K562 (cell line): ENCODE data around the gene KLHL22. TPM values are rescaled to one million over a fixed set of nuclear protein-coding genes. Genes with fewer than 3 reads are reported as not detected.

Experiments used
- CSDE1 ChIP-seq, 2 experiments: fragments of 450-650 bp; IDR thresholded peaks; 2 replicates each; pipeline ENCODE4 v1.6.1; 2016; ENCODE audit warnings: mild to moderate bottlenecking in 1 of 2
- ETV5 ChIP-seq: sonication (generic); formaldehyde crosslinking; IDR thresholded peaks from 2 replicates; pipeline ENCODE4 v1.4.0; 2020; ENCODE audit warnings: low read depth, mild to moderate bottlenecking, missing genetic modification reagents
- NFYB ChIP-seq: IDR thresholded peaks from 2 replicates; pipeline ENCODE4 v1.6.1; 2011; ENCODE audit warnings: mild to moderate bottlenecking, moderate library complexity; ENCODE audit not compliant: insufficient read length; ENCODE audit errors: extremely low read depth
- POLR2G ChIP-seq: fragments of 200-400 bp; formaldehyde crosslinking; IDR thresholded peaks from 2 replicates; pipeline ENCODE4 v1.6.1; 2017; ENCODE audit warnings: low read depth, mild to moderate bottlenecking, antibody characterized with exemption, low read length, moderate library complexity
- PRMT5 ChIP-seq: sonication (generic); formaldehyde crosslinking; IDR thresholded peaks from 2 replicates; pipeline ENCODE4 v1.5.0; 2020; ENCODE audit warnings: missing genetic modification reagents
- STAG1 ChIP-seq: sonication (generic); formaldehyde crosslinking; IDR thresholded peaks from 2 replicates; pipeline ENCODE4 v1.5.0; 2020; ENCODE audit warnings: missing genetic modification reagents, borderline replicate concordance
- ZFPM2 ChIP-seq: fragments of 250-450 bp; sonication (Bioruptor Pico); IDR thresholded peaks from 2 replicates; pipeline ENCODE4 v1.5.1; 2022; ENCODE audit warnings: mild to moderate bottlenecking
- ZKSCAN1 ChIP-seq: fragments of 150-350 bp; IDR thresholded peaks from 2 replicates; pipeline ENCODE4 v1.6.1; 2016; ENCODE audit warnings: low read depth, low read length
- ZNF12 ChIP-seq: sonication (generic); formaldehyde crosslinking; IDR thresholded peaks from 2 replicates; pipeline ENCODE4 v1.4.0; 2020; ENCODE audit warnings: mild to moderate bottlenecking, missing genetic modification reagents
- ZNF143 ChIP-seq: sonication (generic); formaldehyde crosslinking; IDR thresholded peaks from 2 replicates; pipeline ENCODE4 v1.9.0; 2022; ENCODE audit warnings: mild to moderate bottlenecking, missing genetic modification reagents
- ZNF263 ChIP-seq: sonication (generic); formaldehyde crosslinking; IDR thresholded peaks from 2 replicates; pipeline ENCODE4 v1.8.0; 2022; ENCODE audit warnings: mild to moderate bottlenecking, missing genetic modification reagents, borderline replicate concordance
- polyA plus RNA-seq, 8 experiments: library from polyadenylated mRNA; depleted of rRNA in 4 of 8; stranded (reverse) in 5 of 8; unstranded in 3 of 8; fragments of >200 nt; fragmentation: Nextera tagmentation in 2 of 8; fragmentation: Illumina TruSeq in 1 of 8; extraction: Ambion mirVana in 2 of 8; extraction: Trizol in 1 of 8; gene quantifications; 2 replicates each; pipeline versions ENCODE4 v1.2.1 to v1.2.3, GENCODE V29; 2011 to 2014; ENCODE audit warnings: inconsistent platforms in 1 of 8, missing spikeins in 1 of 8
- total RNA-seq, 7 experiments: library from RNA; depleted of rRNA in 6 of 7; stranded (reverse); fragments of >200 nt in 6 of 7; fragmentation: Illumina TruSeq in 2 of 7; extraction: Trizol in 2 of 7; gene quantifications; 2 replicates each; pipeline versions ENCODE4 v1.2.1 to v1.2.3, GENCODE V29; 2011 to 2021; ENCODE audit warnings: low replicate concordance in 1 of 7
- TF ChIP-seq, protein P1 (sequence below): sonication (generic); formaldehyde crosslinking; IDR thresholded peaks from 2 replicates; pipeline ENCODE4 v1.8.0; 2022; ENCODE audit warnings: missing genetic modification reagents, mild to moderate bottlenecking, moderate library complexity, borderline replicate concordance
- TF ChIP-seq, protein P2 (sequence below): sonication (generic); formaldehyde crosslinking; IDR thresholded peaks from 2 replicates; pipeline ENCODE4 v1.8.1; 2023; ENCODE audit warnings: mild to moderate bottlenecking, missing genetic modification reagents
- TF ChIP-seq, protein P3 (sequence below): sonication (generic); formaldehyde crosslinking; IDR thresholded peaks from 2 replicates; pipeline ENCODE4 v1.8.0; 2022; ENCODE audit warnings: mild to moderate bottlenecking, missing genetic modification reagents
- TF ChIP-seq, protein P4 (sequence below): conservative IDR thresholded peaks from 2 replicates; pipeline ENCODE4 v1.6.1; 2011; ENCODE audit warnings: low read depth, mild to moderate bottlenecking, low read length; ENCODE audit not compliant: control insufficient read depth
- TF ChIP-seq, protein P5 (sequence below), 3 experiments: IDR thresholded peaks in 2 of 3; conservative IDR thresholded peaks in 1 of 3; 2 replicates each; pipeline ENCODE4 v1.5.1; 2011 to 2012; ENCODE audit warnings: low read length in 3 of 3, mild to moderate bottlenecking in 3 of 3, control low read depth in 2 of 3, improper control_type of control experiment in 1 of 3, inconsistent platforms in 1 of 3, low read depth in 1 of 3, mixed read lengths in 1 of 3, moderate library complexity in 1 of 3; ENCODE audit not compliant: insufficient read depth in 2 of 3
- TF ChIP-seq, protein P6 (sequence below), 3 experiments: fragments of 200-800 bp in 1 of 3; sonication (Bioruptor generic) in 1 of 3; sonication (generic) in 1 of 3; formaldehyde crosslinking in 1 of 3; IDR thresholded peaks; 2 replicates each; pipeline versions ENCODE4 v1.6.1 to v1.8.0; 2016 to 2022; ENCODE audit warnings: mild to moderate bottlenecking in 2 of 3, missing compliant biosample characterization in 2 of 3, missing genetic modification characterization in 2 of 3, missing genetic modification reagents in 1 of 3

The KLHL22 gene
- total and polyA plus RNA-seq, 9 of the 15 experiments (the other 6 are each of a cell fraction or from before 2014, with no cell fraction given), result 1.3 to 25.6 (median 15.2) TPM

DNA sequence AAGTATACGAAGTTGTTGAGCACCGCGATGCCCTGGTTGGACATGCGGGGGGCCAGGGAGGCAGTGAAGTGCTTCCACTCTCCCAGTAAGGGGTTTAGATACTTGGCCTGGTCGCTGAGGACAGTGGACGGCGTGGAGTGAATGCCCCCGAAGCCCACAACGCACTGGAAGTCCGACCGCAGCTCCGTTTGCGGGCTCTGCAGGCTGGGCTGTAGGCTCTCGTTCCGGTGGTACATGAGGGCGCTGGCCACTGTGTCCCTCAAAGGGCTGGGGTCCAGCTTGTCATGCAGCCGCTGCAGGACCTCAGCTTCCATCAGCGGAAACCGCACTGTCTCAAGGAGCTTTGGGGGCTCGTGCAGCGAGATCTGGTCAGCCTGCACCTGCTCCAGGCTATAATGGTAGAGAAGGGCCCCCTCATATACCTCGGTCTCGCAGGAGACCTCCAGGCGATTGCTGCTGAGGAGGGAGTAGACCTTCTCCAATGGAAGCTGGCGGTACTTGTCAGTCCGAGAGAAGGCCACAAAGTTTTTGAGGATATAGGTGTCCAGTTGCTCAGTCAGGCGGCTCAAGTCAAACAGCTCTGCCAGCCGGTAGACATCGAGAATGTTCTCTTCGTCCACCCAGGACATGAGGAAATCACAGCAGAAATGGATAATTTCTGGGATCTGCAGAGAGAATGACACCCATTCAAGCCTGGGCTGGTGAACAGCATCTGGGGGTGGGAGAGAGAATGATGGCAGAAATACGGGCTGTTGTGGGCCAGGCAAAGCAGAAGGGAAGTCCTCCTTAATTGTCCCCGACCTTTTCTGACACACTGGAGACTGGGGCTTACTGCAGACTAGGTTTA is 30.5 kb downstream of the KLHL22 start (continued):
- TF ChIP-seq, protein P1, sequence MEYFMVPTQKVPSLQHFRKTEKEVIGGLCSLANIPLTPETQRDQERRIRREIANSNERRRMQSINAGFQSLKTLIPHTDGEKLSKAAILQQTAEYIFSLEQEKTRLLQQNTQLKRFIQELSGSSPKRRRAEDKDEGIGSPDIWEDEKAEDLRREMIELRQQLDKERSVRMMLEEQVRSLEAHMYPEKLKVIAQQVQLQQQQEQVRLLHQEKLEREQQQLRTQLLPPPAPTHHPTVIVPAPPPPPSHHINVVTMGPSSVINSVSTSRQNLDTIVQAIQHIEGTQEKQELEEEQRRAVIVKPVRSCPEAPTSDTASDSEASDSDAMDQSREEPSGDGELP (CRISPR knock-in tag), result 0 out of 2 replicates have a peak, but pooled peaks have one; percentile 7
- TF ChIP-seq, protein P2, sequence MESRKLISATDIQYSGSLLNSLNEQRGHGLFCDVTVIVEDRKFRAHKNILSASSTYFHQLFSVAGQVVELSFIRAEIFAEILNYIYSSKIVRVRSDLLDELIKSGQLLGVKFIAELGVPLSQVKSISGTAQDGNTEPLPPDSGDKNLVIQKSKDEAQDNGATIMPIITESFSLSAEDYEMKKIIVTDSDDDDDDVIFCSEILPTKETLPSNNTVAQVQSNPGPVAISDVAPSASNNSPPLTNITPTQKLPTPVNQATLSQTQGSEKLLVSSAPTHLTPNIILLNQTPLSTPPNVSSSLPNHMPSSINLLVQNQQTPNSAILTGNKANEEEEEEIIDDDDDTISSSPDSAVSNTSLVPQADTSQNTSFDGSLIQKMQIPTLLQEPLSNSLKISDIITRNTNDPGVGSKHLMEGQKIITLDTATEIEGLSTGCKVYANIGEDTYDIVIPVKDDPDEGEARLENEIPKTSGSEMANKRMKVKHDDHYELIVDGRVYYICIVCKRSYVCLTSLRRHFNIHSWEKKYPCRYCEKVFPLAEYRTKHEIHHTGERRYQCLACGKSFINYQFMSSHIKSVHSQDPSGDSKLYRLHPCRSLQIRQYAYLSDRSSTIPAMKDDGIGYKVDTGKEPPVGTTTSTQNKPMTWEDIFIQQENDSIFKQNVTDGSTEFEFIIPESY (CRISPR knock-in tag), result 0 out of 2 replicates have a peak, but pooled peaks have one; percentile 1
- TF ChIP-seq POLR2G (peak; percentile 67), PRMT5 (CRISPR knock-in tag) (0 out of 2 replicates have a peak, but pooled peaks have one; percentile 18), ZKSCAN1 (0 out of 2 replicates have a peak, but pooled peaks have one; percentile 8), CSDE1 (IDR thresholded peaks at IDR 0.05) (no peak), ZNF143 (peak; percentile 34; the same call in 1 of the 2 replicates), ETV5 (CRISPR knock-in tag) (peak; percentile 56), ZFPM2 (0 out of 2 replicates have a peak, but pooled peaks have one; percentile 23), ZNF12 (CRISPR knock-in tag) (peak; percentile 47; the same call in 1 of the 2 replicates), STAG1 (CRISPR knock-in tag) (0 out of 2 replicates have a peak, but pooled peaks have one; percentile 22), ZNF263 (CRISPR knock-in tag) (peak; percentile 70), NFYB (no peak)
- TF ChIP-seq, protein P3, sequence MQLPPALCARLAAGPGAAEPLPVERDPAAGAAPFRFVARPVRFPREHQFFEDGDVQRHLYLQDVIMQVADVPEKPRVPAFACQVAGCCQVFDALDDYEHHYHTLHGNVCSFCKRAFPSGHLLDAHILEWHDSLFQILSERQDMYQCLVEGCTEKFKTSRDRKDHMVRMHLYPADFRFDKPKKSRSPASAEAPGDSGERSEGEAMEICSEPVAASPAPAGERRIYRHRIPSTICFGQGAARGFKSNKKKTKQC (CRISPR knock-in tag), result 0 out of 2 replicates have a peak, but pooled peaks have one; percentile 50
- TF ChIP-seq, protein P4, sequence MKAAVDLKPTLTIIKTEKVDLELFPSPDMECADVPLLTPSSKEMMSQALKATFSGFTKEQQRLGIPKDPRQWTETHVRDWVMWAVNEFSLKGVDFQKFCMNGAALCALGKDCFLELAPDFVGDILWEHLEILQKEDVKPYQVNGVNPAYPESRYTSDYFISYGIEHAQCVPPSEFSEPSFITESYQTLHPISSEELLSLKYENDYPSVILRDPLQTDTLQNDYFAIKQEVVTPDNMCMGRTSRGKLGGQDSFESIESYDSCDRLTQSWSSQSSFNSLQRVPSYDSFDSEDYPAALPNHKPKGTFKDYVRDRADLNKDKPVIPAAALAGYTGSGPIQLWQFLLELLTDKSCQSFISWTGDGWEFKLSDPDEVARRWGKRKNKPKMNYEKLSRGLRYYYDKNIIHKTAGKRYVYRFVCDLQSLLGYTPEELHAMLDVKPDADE, result no peak
- TF ChIP-seq, protein P5, sequence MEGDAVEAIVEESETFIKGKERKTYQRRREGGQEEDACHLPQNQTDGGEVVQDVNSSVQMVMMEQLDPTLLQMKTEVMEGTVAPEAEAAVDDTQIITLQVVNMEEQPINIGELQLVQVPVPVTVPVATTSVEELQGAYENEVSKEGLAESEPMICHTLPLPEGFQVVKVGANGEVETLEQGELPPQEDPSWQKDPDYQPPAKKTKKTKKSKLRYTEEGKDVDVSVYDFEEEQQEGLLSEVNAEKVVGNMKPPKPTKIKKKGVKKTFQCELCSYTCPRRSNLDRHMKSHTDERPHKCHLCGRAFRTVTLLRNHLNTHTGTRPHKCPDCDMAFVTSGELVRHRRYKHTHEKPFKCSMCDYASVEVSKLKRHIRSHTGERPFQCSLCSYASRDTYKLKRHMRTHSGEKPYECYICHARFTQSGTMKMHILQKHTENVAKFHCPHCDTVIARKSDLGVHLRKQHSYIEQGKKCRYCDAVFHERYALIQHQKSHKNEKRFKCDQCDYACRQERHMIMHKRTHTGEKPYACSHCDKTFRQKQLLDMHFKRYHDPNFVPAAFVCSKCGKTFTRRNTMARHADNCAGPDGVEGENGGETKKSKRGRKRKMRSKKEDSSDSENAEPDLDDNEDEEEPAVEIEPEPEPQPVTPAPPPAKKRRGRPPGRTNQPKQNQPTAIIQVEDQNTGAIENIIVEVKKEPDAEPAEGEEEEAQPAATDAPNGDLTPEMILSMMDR (IDR thresholded peaks at IDR 0.05 in 2 of 3, conservative IDR thresholded peaks at IDR 0.05 in 1 of 3; ENCODE audit: insufficient read depth in 2 of 3, low read depth in 1 of 3, low read length in 3 of 3), result 0 out of 6 replicates have a peak, but pooled peaks of 1 of the 3 experiments have one; percentile 2
- TF ChIP-seq, protein P6, sequence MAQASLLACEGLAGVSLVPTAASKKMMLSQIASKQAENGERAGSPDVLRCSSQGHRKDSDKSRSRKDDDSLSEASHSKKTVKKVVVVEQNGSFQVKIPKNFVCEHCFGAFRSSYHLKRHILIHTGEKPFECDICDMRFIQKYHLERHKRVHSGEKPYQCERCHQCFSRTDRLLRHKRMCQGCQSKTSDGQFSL (CRISPR knock-in tag; IDR thresholded peaks at IDR 0.05), result 0 out of 2 replicates have a peak, but pooled peaks have one; percentile 77
- TF ChIP-seq, protein P6 (tag; IDR thresholded peaks at IDR 0.05), result no peak
